Liver (tissue), 9 donors: ENCODE results near the gene KIRREL3. TPM values are rescaled to one million over a fixed set of nuclear protein-coding genes. Genes with fewer than 3 reads are reported as not detected.

Source experiments
- DNase-seq: peaks from one replicate; pipeline ENCODE4 v3.0.0-alpha.2; 2017; ENCODE audit warnings: low spot score
- H3K27ac ChIP-seq, 2 donors: one replicate each; pipeline ENCODE4 v1.7.0; 2013; ENCODE audit warnings: inconsistent platforms in 2 of 2, low read length in 2 of 2, control low read depth in 1 of 2, low read depth in 1 of 2, mild to moderate bottlenecking in 1 of 2
- H3K27me3 ChIP-seq, 4 donors: one replicate each; pipeline versions ENCODE4 v1.6.1 to v1.7.0; 2013; ENCODE audit warnings: low read length in 3 of 4, inconsistent platforms in 1 of 4, mild to moderate bottlenecking in 1 of 4, moderate library complexity in 1 of 4; ENCODE audit not compliant: control insufficient read depth in 4 of 4, insufficient read depth in 4 of 4
- H3K36me3 ChIP-seq, 4 donors: one replicate each; pipeline versions ENCODE4 v1.6.1 to v1.7.0; 2013; ENCODE audit warnings: low read length in 3 of 4, mild to moderate bottlenecking in 3 of 4, low read depth in 1 of 4, moderate library complexity in 1 of 4; ENCODE audit not compliant: control insufficient read depth in 4 of 4, insufficient read depth in 3 of 4
- H3K4me1 ChIP-seq, 4 donors: one replicate each; pipeline versions ENCODE4 v1.6.1 to v1.7.0; 2013; ENCODE audit warnings: low read length in 3 of 4, mild to moderate bottlenecking in 3 of 4, moderate library complexity in 1 of 4; ENCODE audit not compliant: control insufficient read depth in 4 of 4, insufficient read depth in 4 of 4
- H3K4me3 ChIP-seq, 3 donors: one replicate each; pipeline versions ENCODE4 v1.6.1 to v1.7.0; 2013; ENCODE audit warnings: low read length in 3 of 3, control low read depth in 1 of 3, low read depth in 1 of 3, mild to moderate bottlenecking in 1 of 3
- H3K9ac ChIP-seq, 2 donors: one replicate each; pipeline ENCODE4 v1.7.0; 2013; ENCODE audit warnings: low read length in 2 of 2, mild to moderate bottlenecking in 2 of 2, moderate library complexity in 2 of 2, control low read depth in 1 of 2, low read depth in 1 of 2
- H3K9me3 ChIP-seq, 4 donors: one replicate each; pipeline versions ENCODE4 v1.6.1 to v1.7.0; 2013; ENCODE audit warnings: low read length in 3 of 4; ENCODE audit not compliant: control insufficient read depth in 4 of 4
- ATF3 ChIP-seq: IDR thresholded peaks from 2 replicates; pipeline ENCODE4 v1.6.1; 2016; ENCODE audit warnings: antibody characterized with exemption
- CTCF ChIP-seq: fragments of 150-350 bp; IDR thresholded peaks from 2 replicates; pipeline ENCODE4 v1.5.1; 2017; ENCODE audit warnings: improper control_type of control experiment, low read depth, low read length; ENCODE audit not compliant: missing input control
- EGR1 ChIP-seq, 2 donors: IDR thresholded peaks; 2 replicates each; pipeline ENCODE4 v1.6.1; 2016 to 2018; ENCODE audit warnings: antibody characterized with exemption in 2 of 2, low read depth in 2 of 2
- FOXA1 ChIP-seq: IDR thresholded peaks from 2 replicates; pipeline ENCODE4 v1.6.1; 2016; ENCODE audit warnings: antibody characterized with exemption
- FOXA2 ChIP-seq: IDR thresholded peaks from 2 replicates; pipeline ENCODE4 v1.6.1; 2016; ENCODE audit warnings: antibody characterized with exemption
- GABPA ChIP-seq, 2 donors: IDR thresholded peaks in 1 of 2; conservative IDR thresholded peaks in 1 of 2; 2 replicates each; pipeline ENCODE4 v1.6.1; 2016; ENCODE audit warnings: antibody characterized with exemption in 2 of 2, mild to moderate bottlenecking in 1 of 2, moderate library complexity in 1 of 2
- HNF4A ChIP-seq, 2 donors: conservative IDR thresholded peaks; 2 replicates each; pipeline ENCODE4 v1.6.1; 2016; ENCODE audit warnings: antibody characterized with exemption in 2 of 2, mild to moderate bottlenecking in 2 of 2
- HNF4G ChIP-seq: IDR thresholded peaks from 2 replicates; pipeline ENCODE4 v1.6.1; 2016; ENCODE audit warnings: antibody characterized with exemption
- JUND ChIP-seq, 2 donors: IDR thresholded peaks; 2 replicates each; pipeline ENCODE4 v1.6.1; 2016; ENCODE audit warnings: antibody characterized with exemption in 2 of 2
- NR2F2 ChIP-seq: IDR thresholded peaks from 2 replicates; pipeline ENCODE4 v1.6.1; 2016; ENCODE audit warnings: antibody characterized with exemption
- RAD21 ChIP-seq, 2 donors: IDR thresholded peaks; 2 replicates each; pipeline ENCODE4 v1.6.1; 2016; ENCODE audit warnings: antibody characterized with exemption in 2 of 2, mild to moderate bottlenecking in 2 of 2
- REST ChIP-seq: IDR thresholded peaks from 2 replicates; pipeline ENCODE4 v1.6.1; 2016; ENCODE audit warnings: antibody characterized with exemption, mild to moderate bottlenecking
- RXRA ChIP-seq, 2 donors: IDR thresholded peaks; 2 replicates each; pipeline ENCODE4 v1.6.1; 2017 to 2018; ENCODE audit warnings: antibody characterized with exemption in 2 of 2, mild to moderate bottlenecking in 1 of 2
- SP1 ChIP-seq: IDR thresholded peaks from 2 replicates; pipeline ENCODE4 v1.6.1; 2018; ENCODE audit warnings: antibody characterized with exemption, mild to moderate bottlenecking
- TAF1 ChIP-seq: conservative IDR thresholded peaks from 2 replicates; pipeline ENCODE4 v1.6.1; 2016; ENCODE audit warnings: antibody characterized with exemption, mild to moderate bottlenecking
- YY1 ChIP-seq: IDR thresholded peaks from 2 replicates; pipeline ENCODE4 v1.6.1; 2016; ENCODE audit warnings: antibody characterized with exemption, mild to moderate bottlenecking
- ZBTB33 ChIP-seq: IDR thresholded peaks from 2 replicates; pipeline ENCODE4 v1.6.1; 2016; ENCODE audit warnings: antibody characterized with exemption
- WGBS: extraction: QIAGEN DNeasy Blood & Tissue Kit; methylation state at CpG from one replicate; pipeline ENCODE4 v1.1.7; 2013; 5-methylcytosine and 5-hydroxymethylcytosine counted together
- polyA plus RNA-seq, 2 donors: library from polyadenylated mRNA; stranded (reverse) in 1 of 2; unstranded in 1 of 2; fragments of 200-250 nt in 1 of 2; fragments of >200 nt in 1 of 2; fragmentation: Nextera tagmentation in 1 of 2; extraction: Ambion mirVana in 1 of 2; gene quantifications; one replicate each; pipeline versions ENCODE4 v1.2.1 to v1.2.3, GENCODE V29; 2013 to 2015
- total RNA-seq, 2 donors: library from RNA; depleted of rRNA; stranded (reverse); fragments of >200 nt; gene quantifications; one replicate each; pipeline ENCODE4 v1.2.3, GENCODE V29; 2014
- donor health status: healthy.
- donor health status: healthy.
- donor health status: healthy.
- donor health status: healthy.
- donor health status: healthy.

KIRREL3 gene
- total and polyA plus RNA-seq, 4 donors: 0.03 to 0.29 (median 0.08) TPM; not detected in 1

- no peak for TF ChIP-seq JUND (IDR thresholded peaks at IDR 0.05)
- TF ChIP-seq CTCF: no peak
Measured at GRCh38 chr11:127000981-127001380, 411 bp upstream of the KIRREL3 start (continued).

GRCh38 chr11:126999366-126999765 lies 1.2 kb downstream of the KIRREL3 start:
- H3K4me3 ChIP-seq: no peak overlapping the region
- no peaks in the 10 kb centered on the region for H3K36me3 ChIP-seq
- H3K9me3 ChIP-seq: no peaks in the 10 kb centered on the region
- DNase-seq: no peak
- 60% methylated on average over 5 of the region's 5 CpGs for WGBS
- no peak overlapping the region for H3K9ac ChIP-seq
- peaks cover 0 to 39% (median 14%) of the 10 kb centered on the region in 4 donors for H3K27me3 ChIP-seq
- no peak overlapping the region for H3K27ac ChIP-seq
- no peak for TF ChIP-seq FOXA2
- no peak for TF ChIP-seq NR2F2
- TF ChIP-seq CTCF: no peak
- TF ChIP-seq JUND (IDR thresholded peaks at IDR 0.05): no peak
- TF ChIP-seq RAD21 (IDR thresholded peaks at IDR 0.05): no peak
- TF ChIP-seq TAF1: no peak
- TF ChIP-seq ZBTB33: no peak
- no peak for TF ChIP-seq HNF4G
- TF ChIP-seq EGR1 (IDR thresholded peaks at IDR 0.05; ENCODE audit: low read depth in 2 of 2): no peak
- TF ChIP-seq FOXA1: no peak
- no peak for TF ChIP-seq YY1
- TF ChIP-seq SP1: no peak
- no peak for TF ChIP-seq ATF3
- TF ChIP-seq HNF4A (conservative IDR thresholded peaks at IDR 0.05): no peak
- no peak for TF ChIP-seq RXRA (IDR thresholded peaks at IDR 0.05)
- H3K4me1 ChIP-seq: peaks cover 6 to 22% (median 11%) of the 10 kb centered on the region in 4 donors

GRCh38 chr11:126997641-126998040 lies 2.9 kb downstream of the KIRREL3 start:
- WGBS: 68% methylated on average over 4 of the region's 4 CpGs
- H3K27me3 ChIP-seq: peaks cover 0 to 39% (median 8%) of the 10 kb centered on the region in 4 donors

More at GRCh38 chr11:126997641-126998040, 2.9 kb downstream of the KIRREL3 start:
- no peak overlapping the region for H3K4me3 ChIP-seq
- DNase-seq: no peak
- no peak overlapping the region for H3K27ac ChIP-seq
- H3K9me3 ChIP-seq: no peaks in the 10 kb centered on the region
- no peaks in the 10 kb centered on the region for H3K36me3 ChIP-seq
- TF ChIP-seq FOXA2 (no peak), HNF4A (conservative IDR thresholded peaks at IDR 0.05) (no peak), YY1 (no peak), FOXA1 (no peak), ZBTB33 (no peak), TAF1 (no peak), SP1 (no peak), GABPA (IDR thresholded peaks at IDR 0.05 in 1 of 2, conservative IDR thresholded peaks at IDR 0.05 in 1 of 2) (no peak), ATF3 (no peak), REST (no peak)
- H3K9ac ChIP-seq: no peak overlapping the region
- peaks cover 4 to 11% (median 6%) of the 10 kb centered on the region in 4 donors for H3K4me1 ChIP-seq
